SK-N-SH (cell line): Measurements from ENCODE around the gene EEFSEC. TPM values are rescaled to one million over a fixed set of nuclear protein-coding genes. Genes with fewer than 3 reads are reported as not detected.
A peak's percentile ranks its signal among the peaks of the same experiment; 100 is the strongest.

Experiments used
- CTCF ChIA-PET: fragments of 300-600, 350-600 bp; formaldehyde crosslinking; extraction: SDS; loops from one replicate; lab custom pipeline; 2021; lab: Yijun Ruan, JAX
- POLR2A ChIA-PET: fragments of 350-600 bp; sonication (Branson Sonifier 250); formaldehyde crosslinking; extraction: SDS; loops from one replicate; lab custom pipeline; 2020; ENCODE audit warnings: antibody characterized with exemption, inconsistent platforms; lab: Yijun Ruan, JAX
- DNase-seq: peaks from one replicate; pipeline ENCODE4 v3.0.0; 2012
- H2AFZ ChIP-seq: fragments of 200-600 bp; sonication (generic); 2 replicates; pipeline ENCODE4 v1.8.1; 2016; ENCODE audit warnings: antibody characterized with exemption, mild to moderate bottlenecking, low read depth
- H3F3A ChIP-seq: fragments of 200-600 bp; sonication (generic); replicated peaks from 2 replicates; pipeline ENCODE3; 2016; ENCODE audit warnings: antibody characterized with exemption, mild to moderate bottlenecking; ENCODE audit not compliant: insufficient read depth
- H3K27ac ChIP-seq, 2 experiments: fragments of 200-500 bp in 1 of 2; fragments of 200-600 bp in 1 of 2; sonication (Bioruptor generic) in 1 of 2; sonication (generic), shearing (Covaris generic) in 1 of 2; 2 replicates each; pipeline versions ENCODE4 v1.5.1 to v1.6.1; 2014 to 2016; ENCODE audit warnings: low read depth in 2 of 2, inconsistent platforms in 1 of 2, low read length in 1 of 2, mild to moderate bottlenecking in 1 of 2, mixed read lengths in 1 of 2
- H3K27me3 ChIP-seq: fragments of 200-600 bp; sonication (generic), shearing (Covaris generic); 2 replicates; pipeline ENCODE4 v1.6.1; 2016; ENCODE audit warnings: mixed run types; ENCODE audit not compliant: insufficient read depth
- H3K36me3 ChIP-seq, 2 experiments: fragments of 200-500 bp in 1 of 2; fragments of 200-600 bp in 1 of 2; sonication (Bioruptor generic) in 1 of 2; sonication (generic) in 1 of 2; replicated peaks in 1 of 2; 2 replicates each; pipeline versions ENCODE3 to v1.5.1; 2014 to 2016; ENCODE audit warnings: low read length in 1 of 2, mild to moderate bottlenecking in 1 of 2; ENCODE audit not compliant: insufficient read depth in 2 of 2, control insufficient read depth in 1 of 2
- H3K4me1 ChIP-seq, 2 experiments: fragments of 200-500 bp in 1 of 2; fragments of 200-600 bp in 1 of 2; sonication (Bioruptor generic) in 1 of 2; sonication (generic), shearing (Covaris generic) in 1 of 2; 2 replicates each; pipeline versions ENCODE4 v1.5.1 to v1.6.1; 2014 to 2016; ENCODE audit warnings: low read depth in 1 of 2, low read length in 1 of 2, mixed run types in 1 of 2; ENCODE audit not compliant: insufficient read depth in 2 of 2, control insufficient read depth in 1 of 2
- H3K4me2 ChIP-seq: fragments of 200-600 bp; sonication (generic), shearing (Covaris generic); 2 replicates; pipeline ENCODE4 v1.6.1; 2017; ENCODE audit warnings: mixed run types
- H3K4me3 ChIP-seq, 2 experiments: fragments of 200-500 bp in 1 of 2; fragments of 200-600 bp in 1 of 2; sonication (Bioruptor generic) in 1 of 2; sonication (generic), shearing (Covaris generic) in 1 of 2; 2 replicates each; pipeline versions ENCODE4 v1.5.1 to v1.8.1; 2014 to 2016; ENCODE audit warnings: low read depth in 2 of 2, inconsistent platforms in 1 of 2, low read length in 1 of 2, mild to moderate bottlenecking in 1 of 2, mixed read lengths in 1 of 2, moderate library complexity in 1 of 2
- H3K79me2 ChIP-seq: fragments of 200-600 bp; sonication (generic); 2 replicates; pipeline ENCODE4 v1.8.1; 2017; ENCODE audit warnings: mild to moderate bottlenecking; ENCODE audit not compliant: insufficient read depth
- H3K9ac ChIP-seq: fragments of 200-600 bp; sonication (generic); 2 replicates; pipeline ENCODE4 v1.6.1; 2017; ENCODE audit warnings: mixed run types
- H3K9me2 ChIP-seq: fragments of 200-600 bp; sonication (generic); 2 replicates; pipeline ENCODE4 v1.6.1; 2017; ENCODE audit warnings: mixed run types
- H3K9me3 ChIP-seq: fragments of 200-600 bp; sonication (generic); 2 replicates; pipeline ENCODE4 v1.6.1; 2017; ENCODE audit warnings: mixed run types, mild to moderate bottlenecking, moderate library complexity
- H4K20me1 ChIP-seq: fragments of 200-600 bp; sonication (generic); 2 replicates; pipeline ENCODE4 v1.6.1; 2017; ENCODE audit warnings: mild to moderate bottlenecking, mixed run types; ENCODE audit not compliant: insufficient read depth
- CHD2 ChIP-seq: fragments of 150-350 bp; IDR thresholded peaks from 2 replicates; pipeline ENCODE4 v1.6.1; 2018; ENCODE audit warnings: low read length; ENCODE audit not compliant: partially characterized antibody
- ELF1 ChIP-seq: IDR thresholded peaks from 2 replicates; pipeline ENCODE4 v1.4.0; 2012
- EP300 ChIP-seq, 2 experiments: IDR thresholded peaks; 2 replicates each; pipeline versions ENCODE4 v1.4.0 to v1.6.1; 2012; ENCODE audit warnings: borderline replicate concordance in 1 of 2, low read depth in 1 of 2, low read length in 1 of 2
- EZH2phosphoT487 ChIP-seq: fragments of 200-600 bp; sonication (generic); IDR thresholded peaks from 2 replicates; pipeline ENCODE4 v1.6.1; 2017; ENCODE audit warnings: low read depth, mixed run types, mild to moderate bottlenecking, antibody characterized with exemption, moderate library complexity, borderline replicate concordance
- FOSL2 ChIP-seq: IDR thresholded peaks from 2 replicates; pipeline ENCODE4 v1.4.0; 2012; ENCODE audit warnings: low read depth, mild to moderate bottlenecking, moderate library complexity, borderline replicate concordance
- GATA2 ChIP-seq: sonication (generic); formaldehyde crosslinking; IDR thresholded peaks from 2 replicates; pipeline ENCODE4 v1.5.0; 2020; ENCODE audit warnings: mild to moderate bottlenecking, missing genetic modification reagents
- NFIC ChIP-seq: IDR thresholded peaks from 2 replicates; pipeline ENCODE4 v1.4.0; 2012; ENCODE audit warnings: borderline replicate concordance
- POLR2AphosphoS5 ChIP-seq: IDR thresholded peaks from 2 replicates; pipeline ENCODE4 v1.6.1; 2012; ENCODE audit warnings: low read depth, low read length
- RCOR1 ChIP-seq: fragments of 150-350 bp; IDR thresholded peaks from 2 replicates; pipeline ENCODE4 v1.6.1; 2017; ENCODE audit warnings: antibody characterized with exemption, low read length
- SIN3A ChIP-seq: IDR thresholded peaks from 2 replicates; pipeline ENCODE4 v1.6.1; 2012; ENCODE audit warnings: low read depth, mild to moderate bottlenecking, low read length, moderate library complexity, borderline replicate concordance
- SMC3 ChIP-seq: IDR thresholded peaks from 2 replicates; pipeline ENCODE4 v1.6.1; 2012; ENCODE audit warnings: low read depth, low read length, improper control_type of control experiment
- TCF12 ChIP-seq: IDR thresholded peaks from 2 replicates; pipeline ENCODE4 v1.4.0; 2012
- YY1 ChIP-seq: IDR thresholded peaks from 2 replicates; pipeline ENCODE4 v1.4.0; 2012; ENCODE audit warnings: low read depth, mild to moderate bottlenecking
- WGBS: methylation state at CpG from one replicate; pipeline ENCODE4 v1.1.6; 2017; ENCODE audit warnings: low lambda C conversion rate; 5-methylcytosine and 5-hydroxymethylcytosine counted together
- polyA plus RNA-seq, 3 experiments: library from polyadenylated mRNA; depleted of rRNA; stranded (reverse); fragments of >200 nt; gene quantifications; 2 replicates each; pipeline ENCODE4 v1.2.3, GENCODE V29; 2012
- TF ChIP-seq, protein P1 (sequence below): IDR thresholded peaks from 2 replicates; pipeline ENCODE4 v1.4.0; 2012; ENCODE audit warnings: low read depth
- TF ChIP-seq, protein P2 (sequence below): IDR thresholded peaks from 2 replicates; pipeline ENCODE4 v1.4.0; 2012; ENCODE audit warnings: low read depth, borderline replicate concordance
- TF ChIP-seq, protein P3 (sequence below): fragments of 150-350 bp; IDR thresholded peaks from 2 replicates; pipeline ENCODE4 v1.6.1; 2016; ENCODE audit warnings: mild to moderate bottlenecking, low read depth, low read length

The EEFSEC gene
- polyA plus RNA-seq, 1 of the 3 experiments (the other 2 are of a cell fraction): 12.4 TPM

DNA sequence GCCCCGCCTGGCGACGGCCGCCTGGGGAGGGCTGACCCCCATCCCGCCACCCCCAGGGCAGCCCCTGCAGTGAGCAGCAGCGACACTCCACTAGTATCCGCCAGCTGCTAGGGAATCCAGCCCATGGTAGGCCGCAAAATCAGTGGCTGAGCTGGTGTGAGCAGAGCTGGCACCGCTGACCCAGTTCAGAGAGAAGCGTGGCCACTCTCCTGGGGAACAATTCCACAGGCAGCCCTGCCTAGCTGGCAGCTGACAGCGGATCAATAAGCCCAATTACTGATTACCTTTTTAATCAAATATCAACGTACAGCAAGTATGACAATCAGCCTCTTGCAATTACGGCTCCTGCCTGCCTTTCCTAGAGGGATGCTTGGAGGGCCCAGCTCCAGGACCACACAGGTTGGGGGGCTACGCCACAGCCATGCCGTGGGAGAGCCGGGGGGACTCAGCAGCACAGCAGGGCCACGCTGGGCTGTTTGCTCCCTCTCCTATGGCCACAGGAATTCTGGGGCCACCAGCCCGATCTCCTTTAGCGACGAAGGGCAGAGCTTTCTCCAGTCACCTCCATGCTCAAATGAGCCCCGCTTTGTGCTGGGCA, 299.5 kb downstream of the EEFSEC start:
- Histone ChIP-seq H3K79me2 (no peaks in the 10 kb centered on the region), H3K9me2 (no peaks in the 10 kb centered on the region), H3K4me2 (no peak overlapping the region), H3K4me1 (peaks cover 0 to 46% of the 10 kb centered on the region in 2 experiments; a peak in 1 of 4 replicates), H3K9me3 (no peaks in the 10 kb centered on the region), H4K20me1 (no peaks in the 10 kb centered on the region), H3K9ac (no peak overlapping the region), H3F3A (no peaks in the 10 kb centered on the region), H2AFZ (no peak overlapping the region), H3K4me3 (no peak overlapping the region), H3K27me3 (0 out of 2 replicates have a peak, but pooled peaks cover 5% of the 10 kb centered on the region), H3K27ac (peak overlapping the region in 1 of 2 experiments; percentile 100; a peak in 1 of 4 replicates), H3K36me3 (no peaks in the 10 kb centered on the region)
- 53% methylated on average over 8 of the region's 21 CpGs for WGBS
- ChIA-PET CTCF (interaction anchor here (0.8 to 2.5 kb wide), 4 partner anchors 11 to 146 kb away, joined by 3 to 17 read pairs (median 8); no protein-coding TSS in a partner anchor), POLR2A (interaction anchor here (1.0 to 1.9 kb wide), 2 partner anchors 11 to 24 kb away, joined by 4 to 8 read pairs; no protein-coding TSS in a partner anchor)
- TF ChIP-seq, protein P1, sequence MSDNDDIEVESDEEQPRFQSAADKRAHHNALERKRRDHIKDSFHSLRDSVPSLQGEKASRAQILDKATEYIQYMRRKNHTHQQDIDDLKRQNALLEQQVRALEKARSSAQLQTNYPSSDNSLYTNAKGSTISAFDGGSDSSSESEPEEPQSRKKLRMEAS: no peak
- TF ChIP-seq, protein P2, sequence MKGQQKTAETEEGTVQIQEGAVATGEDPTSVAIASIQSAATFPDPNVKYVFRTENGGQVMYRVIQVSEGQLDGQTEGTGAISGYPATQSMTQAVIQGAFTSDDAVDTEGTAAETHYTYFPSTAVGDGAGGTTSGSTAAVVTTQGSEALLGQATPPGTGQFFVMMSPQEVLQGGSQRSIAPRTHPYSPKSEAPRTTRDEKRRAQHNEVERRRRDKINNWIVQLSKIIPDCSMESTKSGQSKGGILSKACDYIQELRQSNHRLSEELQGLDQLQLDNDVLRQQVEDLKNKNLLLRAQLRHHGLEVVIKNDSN: no peak
- no peak for TF ChIP-seq SMC3
- DNase-seq: no peak

DNA sequence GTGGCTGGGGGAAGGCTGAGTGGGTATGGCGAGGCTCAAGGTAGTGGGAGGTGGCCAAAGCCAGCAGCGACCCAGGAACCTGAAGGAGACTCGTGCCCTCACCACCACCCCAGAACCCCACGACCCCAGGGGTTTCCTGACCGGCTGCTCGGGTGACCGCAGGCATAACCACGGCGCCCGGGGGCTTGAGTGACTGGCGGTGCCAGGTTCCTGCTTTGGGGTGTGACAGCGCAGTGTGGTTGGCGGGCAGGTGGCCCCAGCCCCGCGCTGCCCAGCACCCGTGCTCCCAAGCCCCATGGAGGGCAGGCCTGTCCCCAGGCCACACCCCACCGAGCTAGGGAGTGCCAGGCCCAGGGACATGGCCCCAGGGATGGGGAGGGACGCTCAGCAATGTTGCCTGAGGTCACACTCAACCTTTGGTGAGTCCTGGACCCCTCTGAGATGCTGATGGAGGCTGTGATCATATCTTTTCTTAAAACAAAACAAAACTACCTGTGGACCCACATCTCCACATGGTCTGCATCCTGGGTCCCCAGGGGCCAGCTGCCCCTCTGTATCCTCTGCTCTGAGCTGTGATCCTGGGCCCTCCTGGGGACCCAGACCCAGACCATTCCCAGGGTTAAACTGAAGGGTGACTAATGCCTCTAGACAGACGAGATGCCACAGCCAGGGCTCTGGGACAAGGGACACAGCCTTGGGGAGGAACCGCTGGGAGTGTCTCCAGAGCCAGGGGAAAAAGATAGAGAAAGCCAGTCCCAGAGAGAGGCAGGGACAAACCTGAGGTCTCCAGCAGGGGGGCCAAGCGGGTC, 300.4 kb downstream of the EEFSEC start:
- Histone ChIP-seq H3K4me3 (no peak overlapping the region), H3F3A (no peaks in the 10 kb centered on the region), H3K27ac (peak overlapping the region in 1 of 2 experiments; percentile 100; a peak in 2 of 4 replicates), H3K27me3 (0 out of 2 replicates have a peak, but pooled peaks cover 5% of the 10 kb centered on the region), H4K20me1 (no peaks in the 10 kb centered on the region), H3K9ac (no peak overlapping the region), H2AFZ (no peak overlapping the region), H3K4me2 (no peak overlapping the region), H3K9me3 (no peaks in the 10 kb centered on the region), H3K4me1 (peaks cover 0 to 56% of the 10 kb centered on the region in 2 experiments; a peak in 1 of 4 replicates), H3K36me3 (no peaks in the 10 kb centered on the region), H3K9me2 (no peaks in the 10 kb centered on the region), H3K79me2 (no peaks in the 10 kb centered on the region)
- no peak for TF ChIP-seq EZH2phosphoT487
- TF ChIP-seq EP300 (IDR thresholded peaks at IDR 0.05; ENCODE audit: borderline replicate concordance in 1 of 2, low read depth in 1 of 2, low read length in 1 of 2): 0 out of 4 replicates have a peak, but pooled peaks of 1 of the 2 experiments have one; percentile 19
- CTCF ChIA-PET: interaction anchor here (1.0 to 2.5 kb wide), 3 partner anchors 15 to 147 kb away, joined by 4 to 17 read pairs (median 13); no protein-coding TSS in a partner anchor
- no peak for DNase-seq
- POLR2A ChIA-PET: interaction anchor here (1.0 kb wide), 1 partner anchor 23 kb away, joined by 3 read pairs; no protein-coding TSS in a partner anchor
- 56% methylated on average over 6 of the region's 21 CpGs for WGBS

DNA sequence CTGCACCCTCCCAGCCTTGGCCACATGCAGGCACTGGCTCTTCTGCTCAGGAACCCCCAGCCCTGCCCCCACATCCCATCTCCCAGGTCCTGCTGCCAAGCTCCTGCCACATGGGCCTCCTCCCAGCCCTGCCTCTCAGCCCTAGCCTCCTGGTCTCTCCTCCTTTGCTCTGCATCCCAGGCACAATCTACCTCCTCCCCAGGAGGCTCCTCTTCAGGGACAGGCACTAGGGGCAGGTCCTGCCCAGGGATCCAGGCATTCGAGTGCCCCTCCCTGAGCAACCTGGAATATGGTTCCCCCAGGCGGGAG, 301.0 kb downstream of the EEFSEC start:
- CTCF ChIA-PET: interaction anchor here (2.3 to 2.5 kb wide), 2 partner anchors 16 to 28 kb away, joined by 13 to 17 read pairs; no protein-coding TSS in a partner anchor
- Histone ChIP-seq H4K20me1 (no peaks in the 10 kb centered on the region), H3K27me3 (0 out of 2 replicates have a peak, but pooled peaks cover 5% of the 10 kb centered on the region), H3K9me2 (no peaks in the 10 kb centered on the region), H3K4me1 (peaks cover 0 to 61% of the 10 kb centered on the region in 2 experiments; a peak in 1 of 4 replicates), H3K9me3 (no peaks in the 10 kb centered on the region), H2AFZ (no peak overlapping the region), H3K4me3 (no peak overlapping the region), H3K79me2 (no peaks in the 10 kb centered on the region), H3K4me2 (no peak overlapping the region), H3K9ac (no peak overlapping the region), H3K27ac (peak overlapping the region in 1 of 2 experiments; percentile 100; a peak in 2 of 4 replicates), H3F3A (no peaks in the 10 kb centered on the region), H3K36me3 (no peaks in the 10 kb centered on the region)
- 33% methylated on average over 1 of the region's 2 CpGs for WGBS
- DNase-seq: no peak
- POLR2A ChIA-PET: interaction anchor here (1.0 kb wide), 1 partner anchor 23 kb away, joined by 3 read pairs; no protein-coding TSS in a partner anchor
- no peak for TF ChIP-seq NFIC
- no peak for TF ChIP-seq POLR2AphosphoS5
- TF ChIP-seq CHD2: no peak
- TF ChIP-seq, protein P3, sequence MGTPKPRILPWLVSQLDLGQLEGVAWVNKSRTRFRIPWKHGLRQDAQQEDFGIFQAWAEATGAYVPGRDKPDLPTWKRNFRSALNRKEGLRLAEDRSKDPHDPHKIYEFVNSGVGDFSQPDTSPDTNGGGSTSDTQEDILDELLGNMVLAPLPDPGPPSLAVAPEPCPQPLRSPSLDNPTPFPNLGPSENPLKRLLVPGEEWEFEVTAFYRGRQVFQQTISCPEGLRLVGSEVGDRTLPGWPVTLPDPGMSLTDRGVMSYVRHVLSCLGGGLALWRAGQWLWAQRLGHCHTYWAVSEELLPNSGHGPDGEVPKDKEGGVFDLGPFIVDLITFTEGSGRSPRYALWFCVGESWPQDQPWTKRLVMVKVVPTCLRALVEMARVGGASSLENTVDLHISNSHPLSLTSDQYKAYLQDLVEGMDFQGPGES: no peak
- TF ChIP-seq EP300 (IDR thresholded peaks at IDR 0.05; ENCODE audit: borderline replicate concordance in 1 of 2, low read depth in 1 of 2, low read length in 1 of 2): no peak
- no peak for TF ChIP-seq ELF1
- no peak for TF ChIP-seq TCF12
- TF ChIP-seq RCOR1: no peak
- no peak for TF ChIP-seq FOSL2
- TF ChIP-seq SIN3A: no peak
- TF ChIP-seq, protein P2: no peak
- no peak for TF ChIP-seq YY1
- no peak for TF ChIP-seq GATA2 (CRISPR knock-in tag)
